Transverse colon (tissue), 4 donors: ENCODE data around the gene PLEKHA7.

Source experiments
- CTCF ChIP-seq, 5 experiments: fragments of 200-600 bp in 3 of 5; fragments of 450-650 bp in 2 of 5; sonication (generic) in 3 of 5; IDR thresholded peaks; 1 replicate in 2 of 5; 2 replicates in 3 of 5; pipeline ENCODE4 v1.5.1; 2016 to 2017; ENCODE audit warnings: antibody characterized with exemption in 5 of 5, inconsistent platforms in 3 of 5, mild to moderate bottlenecking in 2 of 5, moderate library complexity in 1 of 5
- EP300 ChIP-seq: sonication (generic); formaldehyde crosslinking; IDR thresholded peaks from one replicate; pipeline ENCODE4 v1.6.1; 2017; ENCODE audit warnings: antibody characterized with exemption, low read depth
- POLR2A ChIP-seq: fragments of 450-650 bp; IDR thresholded peaks from one replicate; pipeline ENCODE4 v1.6.1; 2016; ENCODE audit warnings: antibody characterized with exemption, mild to moderate bottlenecking, moderate library complexity
- POLR2AphosphoS5 ChIP-seq, 3 donors: sonication (generic); formaldehyde crosslinking; IDR thresholded peaks; one replicate each; pipeline ENCODE4 v1.6.1; 2016; ENCODE audit warnings: antibody characterized with exemption in 3 of 3

DNA sequence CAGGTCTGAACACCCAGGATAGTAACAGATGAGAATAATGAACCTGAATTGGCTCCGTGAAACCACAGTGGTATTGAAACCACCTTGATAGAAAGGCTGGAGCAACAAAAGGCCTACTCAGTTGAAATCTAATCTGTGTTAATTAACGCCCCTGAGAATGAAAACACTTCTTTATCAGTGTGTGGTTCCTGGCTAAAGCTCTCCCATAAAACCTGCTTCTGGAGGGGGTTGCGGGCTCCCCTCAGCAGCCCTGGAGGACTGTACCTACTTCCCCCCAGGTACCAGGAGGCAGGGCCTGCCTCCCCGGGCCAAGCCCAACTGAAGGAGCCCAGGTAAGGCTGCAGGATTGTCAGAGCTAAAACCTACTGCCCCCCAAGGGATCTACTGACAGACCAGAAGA is 54.6 kb downstream of the PLEKHA7 start:
- TF ChIP-seq CTCF (IDR thresholded peaks at IDR 0.05), result no peak
- TF ChIP-seq EP300, result no peak
- TF ChIP-seq POLR2A, result no peak
- no peak for TF ChIP-seq POLR2AphosphoS5 (IDR thresholded peaks at IDR 0.05)
